Left lobe of liver (tissue), 2 donors: ENCODE results near the gene PIEZO2. TPM values are rescaled to one million over a fixed set of nuclear protein-coding genes. Genes with fewer than 3 reads are reported as not detected.
"Not testable (repeated sequence)": the region's sequence is repeated elsewhere in the genome, so short reads cannot be mapped to it uniquely, and the experiment has no call there.

ENCODE experiments used
- ATAC-seq: fragments of 200-7000 bp; cut with Tn5 transposase; one replicate; pipeline ENCODE4 v1.9.1; 2020; ENCODE audit warnings: mild to moderate bottlenecking, moderate library complexity
- DNase-seq: peaks from one replicate; pipeline ENCODE4 v3.0.0-alpha.2; 2020; ENCODE audit warnings: low spot score
- total RNA-seq: library from RNA; stranded (reverse); gene quantifications from one replicate; pipeline ENCODE4 v1.2.1, GENCODE V29; 2021
- donor health status: DM: no; HTN: no; CAD: no; lungs with moderate emphysema.
- donor health status: DM: no; HTN: yes; CAD: no.

The PIEZO2 gene
- total RNA-seq, 1 donor from 2014 or later = 7.3 TPM

- no peak for ATAC-seq
- DNase-seq = no peak
Observed at GRCh38 chr18:11153097-11153496, 3.7 kb upstream of the PIEZO2 start.

DNA sequence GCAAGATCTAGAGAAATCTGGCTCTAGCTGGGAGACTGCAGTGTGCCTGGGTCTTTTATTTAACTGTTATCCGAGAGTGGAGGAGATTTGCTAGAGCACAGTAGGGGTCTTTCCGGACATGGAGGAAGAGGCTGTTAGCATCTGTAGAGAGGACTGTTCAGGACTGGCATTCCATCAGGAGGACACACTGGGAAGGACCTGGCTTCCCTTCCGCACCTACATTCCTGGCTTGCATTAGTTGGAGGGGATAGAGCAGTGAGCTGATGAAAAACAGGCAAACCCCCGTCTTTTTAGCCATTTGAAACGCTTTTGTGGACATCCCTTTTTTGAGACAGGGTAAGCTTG lies 874 bp upstream of the PIEZO2 start:
- ATAC-seq = no peak
- no peak for DNase-seq

GRCh38 chr18:11148680-11149440 lies 509 bp downstream of the PIEZO2 start:
- DNase-seq = no peak
- peak; percentile 5 for ATAC-seq

GRCh38 chr18:11147962-11148679 lies 1.2 kb downstream of the PIEZO2 start:
- ATAC-seq (no peak), DNase-seq (no peak)

- ATAC-seq = no peak
- DNase-seq = no peak
Observed at GRCh38 chr18:11147371-11147951, 1.9 kb downstream of the PIEZO2 start.

- no peak for DNase-seq
- peak; percentile 15 for ATAC-seq
Observed at GRCh38 chr18:11146947-11147345, 2.4 kb downstream of the PIEZO2 start.

DNA sequence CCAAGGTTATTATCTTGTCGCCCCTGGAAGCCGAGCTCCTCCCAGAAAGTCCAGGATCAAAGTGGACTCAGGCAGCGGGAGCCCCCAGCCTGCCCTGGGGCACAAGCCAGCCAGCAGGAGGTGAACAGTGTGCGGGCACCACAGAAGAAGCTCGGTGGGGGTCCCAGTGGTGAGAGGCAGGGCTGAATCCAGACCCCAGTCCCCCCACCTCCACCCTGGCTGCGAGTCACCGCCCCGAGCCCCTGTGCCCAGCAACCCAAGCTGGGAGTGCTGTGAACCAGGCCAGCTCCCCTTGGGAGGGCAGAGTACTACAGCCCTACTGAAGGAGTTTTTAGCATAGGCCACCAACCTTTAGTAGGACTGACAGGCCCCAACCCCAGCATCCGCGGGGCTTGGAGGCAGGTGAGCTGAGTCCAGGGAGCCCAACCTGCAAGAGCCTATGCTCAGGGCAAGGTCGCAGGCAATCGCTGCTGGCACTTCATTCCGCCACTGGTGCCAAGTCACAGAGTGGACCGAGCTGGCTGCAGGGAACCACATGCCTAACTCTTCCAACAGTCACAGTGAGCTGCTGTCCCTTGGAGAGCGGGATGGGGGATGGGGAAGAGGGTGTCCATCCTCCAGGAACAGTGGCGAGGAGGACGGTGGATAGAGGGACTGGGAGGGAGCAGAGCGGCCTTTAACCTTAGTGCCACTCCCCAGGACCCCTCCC lies 3.0 kb downstream of the PIEZO2 start:
- ATAC-seq (peak; percentile 79), DNase-seq (peak; percentile 96)

- peak; percentile 12 for ATAC-seq
- DNase-seq = no peak
Observed at GRCh38 chr18:11145413-11146191, 3.8 kb downstream of the PIEZO2 start.

DNA sequence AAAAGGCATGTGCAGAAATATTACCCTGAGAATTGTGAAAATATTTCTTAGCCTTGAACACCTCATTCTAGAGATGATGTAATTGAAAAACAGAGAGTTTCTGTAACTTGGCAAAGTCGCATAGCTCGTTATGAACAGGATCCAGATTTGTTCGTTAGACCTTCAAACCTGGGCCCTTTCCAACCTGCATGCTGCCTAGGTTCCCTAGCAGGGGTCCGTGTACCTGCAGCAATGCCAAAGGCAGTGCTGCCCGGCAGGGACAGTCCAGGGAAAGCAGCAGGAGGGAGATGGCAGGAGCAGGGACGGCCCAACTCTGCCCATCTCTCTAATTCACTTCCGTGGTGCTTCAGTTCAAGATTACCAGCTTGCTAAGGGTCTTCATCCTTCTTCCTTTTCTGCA lies 12.0 kb downstream of the PIEZO2 start:
- DNase-seq = no peak
- ATAC-seq = peak; percentile 57

DNA sequence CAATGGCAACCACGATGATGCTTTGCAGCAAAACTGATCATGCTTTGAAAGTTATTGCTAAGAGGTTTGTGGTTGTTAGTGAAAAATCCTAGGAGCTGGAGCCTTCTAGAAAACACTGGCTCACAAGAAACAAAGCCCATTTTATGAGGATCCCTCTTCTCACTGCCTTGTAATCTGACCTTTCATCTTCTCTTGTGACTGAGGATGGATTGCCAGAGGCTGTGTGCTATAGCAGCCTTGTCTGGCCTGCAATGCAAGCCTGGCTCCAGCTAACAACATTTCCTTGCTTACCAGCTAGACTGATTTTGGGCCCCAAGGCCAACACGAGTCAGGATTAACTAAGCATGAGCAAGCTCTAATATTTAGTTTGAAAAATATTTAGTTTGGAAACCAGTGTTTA lies 13.1 kb downstream of the PIEZO2 start:
- ATAC-seq (no peak), DNase-seq (no peak)

GRCh38 chr18:11134940-11135339 lies 14.4 kb downstream of the PIEZO2 start:
- DNase-seq (no peak), ATAC-seq (no peak)

DNA sequence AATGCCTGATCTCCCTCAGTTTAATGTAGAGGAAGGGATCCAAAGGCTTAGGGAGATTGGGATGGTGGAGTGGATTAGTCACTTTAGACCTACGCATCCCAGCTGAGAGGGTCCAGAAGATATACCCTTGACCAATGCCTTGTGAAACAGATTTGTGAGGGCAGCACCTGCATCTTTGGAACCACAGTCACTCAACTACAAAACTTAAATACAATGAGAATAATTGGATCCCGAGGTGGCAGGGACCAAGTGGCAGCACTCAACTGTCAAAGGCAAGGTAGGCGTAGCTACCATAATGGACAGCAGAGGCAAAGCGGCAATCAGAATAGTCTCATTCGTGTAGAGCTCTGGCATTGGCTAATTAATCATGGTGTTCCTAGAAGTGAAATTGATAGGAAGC lies 20.3 kb downstream of the PIEZO2 start:
- ATAC-seq, DNase-seq: not testable (repeated sequence)

- DNase-seq = peak; percentile 74
- ATAC-seq = peak; percentile 77
Observed at GRCh38 chr18:11125492-11126315, 23.7 kb downstream of the PIEZO2 start.

DNA sequence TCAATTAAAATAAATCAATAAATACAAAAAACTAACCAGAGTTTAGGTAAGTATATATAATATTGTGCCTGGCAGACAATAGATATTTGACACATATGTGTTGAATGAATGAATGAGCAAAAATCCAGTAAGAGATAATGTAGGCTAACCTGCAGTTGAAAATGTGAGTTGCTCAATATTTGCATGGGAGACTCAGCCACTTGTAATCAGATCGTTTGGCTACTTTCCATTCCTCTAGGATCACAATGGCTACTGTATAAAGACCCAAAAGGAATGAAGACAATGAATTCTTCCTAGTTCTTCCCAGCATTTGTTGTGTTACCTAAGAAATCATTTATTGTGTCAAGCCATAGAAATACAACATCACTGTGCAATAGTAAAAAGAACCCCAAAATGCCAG lies 25.3 kb downstream of the PIEZO2 start:
- ATAC-seq (peak; percentile 31), DNase-seq (no peak)

DNA sequence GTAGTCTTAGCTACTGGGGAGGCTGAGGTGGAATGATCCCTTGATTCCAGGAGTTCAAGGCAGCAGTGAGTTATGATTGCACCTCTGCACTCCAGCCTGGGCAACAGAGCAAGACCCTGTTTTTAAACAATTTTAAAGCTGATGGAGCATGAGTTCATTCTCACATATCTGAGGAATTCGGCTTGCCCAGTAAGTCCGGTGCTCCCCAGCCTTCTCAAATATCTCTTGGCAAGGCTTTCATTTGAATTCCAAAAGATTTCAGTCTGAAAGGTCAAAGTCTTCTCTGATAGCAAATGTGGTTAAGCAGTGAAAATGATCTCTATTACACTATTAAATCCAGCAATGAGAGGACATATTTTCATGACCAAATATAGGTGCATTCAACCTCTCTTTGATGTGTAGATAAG lies 27.9 kb downstream of the PIEZO2 start:
- DNase-seq (no peak), ATAC-seq (peak; percentile 59)

DNA sequence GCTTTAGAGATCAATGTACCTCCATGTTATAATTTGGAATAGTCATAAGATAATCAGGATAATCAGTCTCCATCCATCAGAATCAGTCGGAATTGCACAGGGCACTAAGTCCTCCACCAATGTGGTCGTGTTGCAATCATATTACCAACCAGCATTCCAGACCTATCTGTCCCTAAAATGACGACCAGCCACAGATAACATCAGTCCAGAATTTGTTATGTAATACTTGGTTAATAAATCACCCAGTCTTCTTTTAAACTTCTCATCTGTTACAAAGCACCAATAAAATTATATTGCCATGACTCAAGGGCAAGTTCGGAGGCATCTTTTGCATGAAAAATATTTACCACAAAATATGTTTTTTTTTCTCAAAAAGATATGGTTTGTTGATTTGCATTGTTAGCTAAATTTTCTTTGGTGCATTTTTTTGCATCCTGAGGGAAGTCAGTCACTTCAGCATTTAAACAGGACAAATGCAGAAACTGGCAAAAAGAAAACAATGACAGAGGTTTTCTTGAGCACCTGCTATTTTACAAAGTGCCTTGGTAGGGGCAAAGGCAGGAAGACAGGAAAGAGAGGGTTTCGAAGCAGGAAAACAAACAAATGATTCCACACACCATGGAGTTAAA lies 29.3 kb downstream of the PIEZO2 start:
- ATAC-seq (peak; percentile 73), DNase-seq (peak; percentile 76)

GRCh38 chr18:11119550-11119949 lies 29.8 kb downstream of the PIEZO2 start:
- ATAC-seq = peak; percentile 67

DNA sequence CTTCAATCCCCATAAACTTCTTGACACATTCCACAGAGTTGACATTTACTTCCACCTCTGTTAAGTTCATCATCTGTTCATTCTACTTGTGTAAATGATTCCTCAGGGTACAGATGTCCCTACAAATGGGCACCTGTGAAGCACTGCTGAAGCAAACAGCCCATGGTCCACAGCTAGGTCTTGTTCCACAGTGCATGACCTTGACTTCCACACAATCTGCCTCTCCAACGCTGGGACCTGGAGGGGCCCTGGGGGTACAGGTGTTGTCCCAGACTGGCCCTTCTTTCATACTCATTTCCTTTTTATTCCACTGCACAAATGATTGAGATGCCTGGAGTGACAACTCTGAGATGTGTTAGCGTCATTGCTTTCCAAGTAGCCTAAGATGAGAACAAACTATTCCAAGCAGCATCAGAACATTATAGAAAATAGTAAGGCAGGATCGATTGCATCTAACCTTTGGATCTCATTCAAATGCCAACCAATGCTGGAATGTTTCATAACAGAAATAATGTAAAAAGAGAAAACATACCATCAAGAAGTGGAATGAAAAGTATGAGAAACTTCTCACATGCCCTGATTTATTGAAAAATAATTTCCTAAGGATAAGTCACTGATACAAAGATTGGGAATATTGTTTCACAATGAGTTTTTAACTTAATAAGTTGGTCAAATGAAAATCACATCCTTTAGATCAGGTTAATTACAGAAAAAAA lies 31.2 kb downstream of the PIEZO2 start:
- DNase-seq = no peak
- ATAC-seq = no peak

More at GRCh38 chr18:11119550-11119949, 29.8 kb downstream of the PIEZO2 start:
- no peak for DNase-seq

GRCh38 chr18:11115276-11115675 lies 34.1 kb downstream of the PIEZO2 start:
- ATAC-seq = no peak
- DNase-seq = no peak
